Panc1 (cell line): Measurements from ENCODE around the gene DSCAM. TPM values are rescaled to one million over a fixed set of nuclear protein-coding genes. Genes with fewer than 3 reads are reported as not detected.

Experiments
- ATAC-seq: fragments of 200-7000 bp; cut with Tn5 transposase; 2 replicates; pipeline ENCODE4 v1.9.1; 2020; ENCODE audit warnings: mild to moderate bottlenecking, moderate library complexity
- BruUV-seq: library from RNA; stranded (reverse); fragments of 400-500 nt; replicated peaks from 2 replicates; lab custom pipeline; 2021; lab: Mats Ljungman, UMichigan
- CTCF ChIA-PET: fragments of 300-600 bp; sonication (Branson Sonifier 250); formaldehyde crosslinking; loops from one replicate; lab custom pipeline; 2022; ENCODE audit warnings: antibody characterized with exemption; lab: Charles Lee
- POLR2A ChIA-PET: fragments of 300-600 bp; sonication (Branson Sonifier 250); formaldehyde crosslinking; loops from one replicate; lab custom pipeline; 2022; ENCODE audit warnings: antibody characterized with exemption; lab: Charles Lee
- DNase-seq: peaks from one replicate; pipeline ENCODE4 v3.0.0-alpha.2; 2010; ENCODE audit warnings: low read depth, low spot score
- H3K27ac ChIP-seq: 2 replicates; pipeline ENCODE4 v1.5.1; 2011; ENCODE audit warnings: mild to moderate bottlenecking, low read length, inconsistent platforms
- H3K27me3 ChIP-seq: fragments of 200-500 bp; sonication (Bioruptor generic); 2 replicates; pipeline ENCODE4 v1.6.0; 2014; ENCODE audit warnings: low read length, inconsistent platforms; ENCODE audit not compliant: control insufficient read depth, insufficient read depth
- H3K36me3 ChIP-seq: fragments of 200-500 bp; sonication (Bioruptor generic); 2 replicates; pipeline ENCODE4 v1.5.1; 2014; ENCODE audit warnings: inconsistent platforms, mild to moderate bottlenecking, low read length, moderate library complexity; ENCODE audit not compliant: control insufficient read depth, insufficient read depth
- H3K4me1 ChIP-seq: 2 replicates; pipeline ENCODE4 v1.5.1; 2011; ENCODE audit warnings: inconsistent platforms, mild to moderate bottlenecking, low read length, moderate library complexity; ENCODE audit not compliant: control insufficient read depth, insufficient read depth
- H3K4me3 ChIP-seq, 2 experiments: 2 replicates each; pipeline ENCODE4 v1.5.1; 2011 to 2012; ENCODE audit warnings: low read depth in 2 of 2, low read length in 2 of 2, mild to moderate bottlenecking in 2 of 2, inconsistent platforms in 1 of 2, moderate library complexity in 1 of 2
- H3K9me3 ChIP-seq: fragments of 200-500 bp; sonication (Bioruptor generic); 2 replicates; pipeline ENCODE4 v1.5.1; 2014; ENCODE audit warnings: low read depth, mild to moderate bottlenecking, inconsistent platforms, low read length, moderate library complexity; ENCODE audit not compliant: control insufficient read depth, insufficient read depth
- POLR2AphosphoS5 ChIP-seq: IDR thresholded peaks from 2 replicates; pipeline ENCODE4 v1.6.1; 2012; ENCODE audit warnings: mild to moderate bottlenecking, low read depth, low read length, moderate library complexity
- REST ChIP-seq, 2 experiments: IDR thresholded peaks; 2 replicates each; pipeline ENCODE4 v1.6.1; 2011 to 2012; ENCODE audit warnings: low read depth in 2 of 2, control low read depth in 1 of 2, low read length in 1 of 2, mild to moderate bottlenecking in 1 of 2, moderate library complexity in 1 of 2; ENCODE audit not compliant: insufficient read depth in 1 of 2
- SIN3A ChIP-seq: IDR thresholded peaks from 2 replicates; pipeline ENCODE4 v1.6.1; 2012; ENCODE audit warnings: low read depth, mild to moderate bottlenecking, low read length, moderate library complexity, borderline replicate concordance; ENCODE audit not compliant: insufficient read depth
- TCF7L2 ChIP-seq: IDR thresholded peaks from 2 replicates; pipeline ENCODE4 v1.6.1; 2011; ENCODE audit warnings: mild to moderate bottlenecking, low read depth, low read length, inconsistent platforms
- in situ Hi-C: cut with HindIII; loops from 2 replicates; pipeline ENCODE4 v1.10.0; 2016; ENCODE audit warnings: low sequenced_read_pairs, low pct_unique_long_range_greater_than_20kb
- intact Hi-C: fragments of 100-400 bp; cut with micrococcal nuclease; formaldehyde crosslinking; loops from one replicate; pipeline ENCODE4 v1.10.0; 2022; ENCODE audit not compliant: unreplicated experiment
- total RNA-seq: library from RNA; stranded (reverse); gene quantifications from one replicate; pipeline ENCODE4 v1.2.1, GENCODE V29; 2021; ENCODE audit not compliant: unreplicated experiment
- TF ChIP-seq, protein P1 (sequence below): fragments of 450-650 bp; IDR thresholded peaks from 2 replicates; pipeline ENCODE4 v1.5.1; 2017; ENCODE audit warnings: mild to moderate bottlenecking

Gene DSCAM
- total RNA-seq, 1 experiment from 2014 or later: not detected

DNA sequence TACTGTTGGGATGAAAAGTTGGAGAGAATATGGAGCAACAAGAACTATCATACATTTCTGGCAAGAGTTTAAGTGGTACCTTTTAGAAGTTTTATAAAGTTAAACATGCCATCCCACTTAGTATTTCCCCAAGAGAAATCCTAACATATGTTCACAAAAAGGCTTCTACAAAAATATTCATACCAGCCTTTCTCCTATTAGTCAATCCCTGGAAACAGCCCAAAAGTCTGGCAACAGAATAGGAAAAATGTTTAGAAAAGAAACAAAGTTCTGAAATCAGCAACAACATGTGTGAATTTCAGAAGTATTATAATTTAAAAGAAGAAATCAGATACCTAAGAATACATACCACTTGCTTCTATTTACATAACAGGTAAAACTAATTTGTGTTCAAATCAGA lies 271.0 kb downstream of the DSCAM start:
- Histone ChIP-seq H3K4me1 (no peaks in the 10 kb centered on the region), H3K36me3 (no peaks in the 10 kb centered on the region), H3K27ac (no peak overlapping the region), H3K9me3 (no peaks in the 10 kb centered on the region), H3K27me3 (no peaks in the 10 kb centered on the region), H3K4me3 (no peak overlapping the region)
- DNase-seq: no peak
- no peak for ATAC-seq
- POLR2A ChIA-PET: no interaction called here
- TF ChIP-seq, protein P1, sequence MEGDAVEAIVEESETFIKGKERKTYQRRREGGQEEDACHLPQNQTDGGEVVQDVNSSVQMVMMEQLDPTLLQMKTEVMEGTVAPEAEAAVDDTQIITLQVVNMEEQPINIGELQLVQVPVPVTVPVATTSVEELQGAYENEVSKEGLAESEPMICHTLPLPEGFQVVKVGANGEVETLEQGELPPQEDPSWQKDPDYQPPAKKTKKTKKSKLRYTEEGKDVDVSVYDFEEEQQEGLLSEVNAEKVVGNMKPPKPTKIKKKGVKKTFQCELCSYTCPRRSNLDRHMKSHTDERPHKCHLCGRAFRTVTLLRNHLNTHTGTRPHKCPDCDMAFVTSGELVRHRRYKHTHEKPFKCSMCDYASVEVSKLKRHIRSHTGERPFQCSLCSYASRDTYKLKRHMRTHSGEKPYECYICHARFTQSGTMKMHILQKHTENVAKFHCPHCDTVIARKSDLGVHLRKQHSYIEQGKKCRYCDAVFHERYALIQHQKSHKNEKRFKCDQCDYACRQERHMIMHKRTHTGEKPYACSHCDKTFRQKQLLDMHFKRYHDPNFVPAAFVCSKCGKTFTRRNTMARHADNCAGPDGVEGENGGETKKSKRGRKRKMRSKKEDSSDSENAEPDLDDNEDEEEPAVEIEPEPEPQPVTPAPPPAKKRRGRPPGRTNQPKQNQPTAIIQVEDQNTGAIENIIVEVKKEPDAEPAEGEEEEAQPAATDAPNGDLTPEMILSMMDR: no peak
- TF ChIP-seq TCF7L2: no peak
- TF ChIP-seq POLR2AphosphoS5: no peak
- BruUV-seq: no TSS peak
- in situ Hi-C loops: no loop called here
- CTCF ChIA-PET: no interaction called here
- intact Hi-C loops: no loop called here

GRCh38 chr21:40569357-40569756 lies 277.6 kb downstream of the DSCAM start:
- H3K27ac ChIP-seq: no peak overlapping the region

More at GRCh38 chr21:40569357-40569756, 277.6 kb downstream of the DSCAM start:
- Histone ChIP-seq H3K36me3 (no peaks in the 10 kb centered on the region), H3K9me3 (no peaks in the 10 kb centered on the region), H3K4me1 (no peaks in the 10 kb centered on the region), H3K27me3 (no peaks in the 10 kb centered on the region), H3K4me3 (no peak overlapping the region)
- ChIA-PET CTCF (no interaction called here), POLR2A (no interaction called here)
- in situ Hi-C loops (no loop called here), intact Hi-C loops (no loop called here)
- ATAC-seq (no peak), DNase-seq (no peak)
- TF ChIP-seq SIN3A (no peak), TCF7L2 (no peak), POLR2AphosphoS5 (no peak), REST (IDR thresholded peaks at IDR 0.05; ENCODE audit: insufficient read depth in 1 of 2, low read depth in 2 of 2, low read length in 1 of 2) (no peak)
- TF ChIP-seq, protein P1: no peak
- no TSS peak for BruUV-seq
